Activated CD8-positive, alpha-beta memory T cell treated with anti-CD3 and anti-CD28 coated beads, Interleukin-2, amount 10 ng/mL, durations not matched to agents 7 days and 5 days (primary cell): Measurements from ENCODE around the gene TIMM44. TPM values are rescaled to one million over a fixed set of nuclear protein-coding genes. Genes with fewer than 3 reads are reported as not detected.
"Not testable (repeated sequence)": the region's sequence is repeated elsewhere in the genome, so short reads cannot be mapped to it uniquely, and the experiment has no call there.

Experiments
- ATAC-seq: fragments of 150-1000 bp; cut with Tn5 transposase; one replicate; pipeline ENCODE4 v1.10.0; 2021; ENCODE audit warnings: moderate library complexity
- CTCF ChIA-PET: fragments of 350-600 bp; sonication (Branson Sonifier 250); formaldehyde crosslinking; loops from one replicate; lab custom pipeline; 2021; ENCODE audit warnings: antibody characterized with exemption; lab: Charles Lee
- DNase-seq: peaks from one replicate; pipeline ENCODE4 v3.0.0-alpha.2; 2020
- H3K27ac Mint-ChIP-seq: one replicate; pipeline ENCODE4 v1.8.0; 2021; ENCODE audit warnings: mild to moderate bottlenecking, mixed read lengths
- H3K27me3 Mint-ChIP-seq: one replicate; pipeline ENCODE4 v1.8.0; 2021; ENCODE audit warnings: mixed read lengths
- H3K36me3 Mint-ChIP-seq: one replicate; pipeline ENCODE4 v1.8.0; 2021; ENCODE audit warnings: mild to moderate bottlenecking, mixed read lengths
- H3K4me1 Mint-ChIP-seq: one replicate; pipeline ENCODE4 v1.8.0; 2021; ENCODE audit warnings: mixed read lengths
- H3K4me3 Mint-ChIP-seq: one replicate; pipeline ENCODE4 v1.8.0; 2021; ENCODE audit warnings: mild to moderate bottlenecking, moderate library complexity, mixed read lengths
- H3K9me3 Mint-ChIP-seq: one replicate; pipeline ENCODE4 v1.8.0; 2022; ENCODE audit warnings: low read depth, mixed read lengths
- total RNA-seq, 2 experiments: library from RNA; stranded (reverse); gene quantifications; one replicate each; pipeline ENCODE4 v1.2.3, GENCODE V29; 2021

TIMM44 gene
- total RNA-seq, 2 experiments from 2014 or later: 63.7 to 76.4 TPM

DNA sequence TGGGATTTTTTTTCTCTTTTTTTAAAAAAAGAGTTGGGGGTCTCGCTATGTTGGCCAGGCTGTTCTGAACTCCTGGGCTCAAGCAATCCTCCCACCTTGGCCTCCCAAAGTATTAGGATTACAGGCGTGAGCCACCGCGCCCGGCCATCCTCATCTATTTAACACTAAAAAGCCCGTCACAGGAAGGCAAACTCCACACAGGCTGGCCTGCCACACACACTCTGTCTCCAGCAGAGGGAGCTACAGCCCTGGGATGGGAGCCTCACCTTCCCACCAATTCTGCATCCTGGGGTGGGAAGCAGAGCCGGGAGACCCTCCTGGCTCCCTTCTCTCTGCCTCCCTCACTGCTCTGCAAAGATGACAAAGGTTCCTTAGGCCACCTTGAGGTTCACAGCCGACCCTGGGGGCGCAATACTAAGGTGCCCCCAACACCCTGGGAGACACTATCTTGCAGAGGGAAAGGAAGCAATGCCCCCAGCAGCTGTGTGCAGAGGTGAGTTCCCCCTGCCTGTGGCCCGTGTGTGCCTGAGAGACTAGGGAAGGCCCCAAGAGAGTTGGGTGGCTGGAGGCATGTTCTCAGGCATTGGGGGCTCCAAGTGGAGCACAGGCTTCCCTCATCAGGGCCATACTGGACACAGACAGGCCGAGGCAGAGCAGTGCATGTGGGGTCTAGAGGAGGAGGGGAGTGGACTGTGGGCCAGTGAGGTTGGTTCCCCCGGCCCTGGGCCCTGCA, 27.4 kb upstream of the TIMM44 start:
- CTCF ChIA-PET: interaction anchor here (0.6 to 4.2 kb wide), 9 partner anchors 15 to 281 kb away, joined by 3 to 19 read pairs (median 5); partner anchors contain the start of genes ELAVL1 and TIMM44
- H3K27me3 Mint-ChIP-seq: no peaks in the 10 kb centered on the region
- ATAC-seq (peak; percentile 51), DNase-seq (no peak)
- peaks cover 20% of the 10 kb centered on the region for H3K36me3 Mint-ChIP-seq
- no peaks in the 10 kb centered on the region for H3K9me3 Mint-ChIP-seq
- no peak overlapping the region for H3K27ac Mint-ChIP-seq
- no peak overlapping the region for H3K4me3 Mint-ChIP-seq
- H3K4me1 Mint-ChIP-seq: peaks cover 3% of the 10 kb centered on the region

DNA sequence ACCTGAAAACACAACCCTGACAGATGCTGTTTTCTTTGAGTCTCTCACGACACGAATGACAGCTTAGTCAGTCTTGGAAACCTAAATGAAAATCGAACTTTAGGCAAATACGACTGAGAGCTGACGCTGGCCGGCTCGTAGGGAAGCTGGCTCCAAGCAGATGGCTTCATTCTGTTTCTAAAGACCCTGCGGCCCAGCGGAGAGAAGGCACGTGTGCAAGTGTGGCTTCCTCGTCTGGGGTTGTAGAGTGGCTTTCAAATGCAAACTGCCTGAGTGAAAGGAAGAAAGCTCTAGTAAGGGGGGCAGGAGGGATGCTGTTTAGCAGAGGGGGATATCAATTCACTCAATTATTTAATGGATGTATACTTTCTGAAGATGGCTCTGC, 26.1 kb upstream of the TIMM44 start:
- H3K9me3 Mint-ChIP-seq: no peaks in the 10 kb centered on the region
- DNase-seq: no peak
- CTCF ChIA-PET: interaction anchor here (1.2 to 4.2 kb wide), 4 partner anchors 25 to 42 kb away, joined by 3 to 19 read pairs (median 12); partner anchors contain the start of gene TIMM44
- no peak overlapping the region for H3K4me3 Mint-ChIP-seq
- H3K4me1 Mint-ChIP-seq: peaks cover 3% of the 10 kb centered on the region
- no peak overlapping the region for H3K27ac Mint-ChIP-seq
- H3K27me3 Mint-ChIP-seq: no peaks in the 10 kb centered on the region
- no peak for ATAC-seq
- peaks cover 20% of the 10 kb centered on the region for H3K36me3 Mint-ChIP-seq

DNA sequence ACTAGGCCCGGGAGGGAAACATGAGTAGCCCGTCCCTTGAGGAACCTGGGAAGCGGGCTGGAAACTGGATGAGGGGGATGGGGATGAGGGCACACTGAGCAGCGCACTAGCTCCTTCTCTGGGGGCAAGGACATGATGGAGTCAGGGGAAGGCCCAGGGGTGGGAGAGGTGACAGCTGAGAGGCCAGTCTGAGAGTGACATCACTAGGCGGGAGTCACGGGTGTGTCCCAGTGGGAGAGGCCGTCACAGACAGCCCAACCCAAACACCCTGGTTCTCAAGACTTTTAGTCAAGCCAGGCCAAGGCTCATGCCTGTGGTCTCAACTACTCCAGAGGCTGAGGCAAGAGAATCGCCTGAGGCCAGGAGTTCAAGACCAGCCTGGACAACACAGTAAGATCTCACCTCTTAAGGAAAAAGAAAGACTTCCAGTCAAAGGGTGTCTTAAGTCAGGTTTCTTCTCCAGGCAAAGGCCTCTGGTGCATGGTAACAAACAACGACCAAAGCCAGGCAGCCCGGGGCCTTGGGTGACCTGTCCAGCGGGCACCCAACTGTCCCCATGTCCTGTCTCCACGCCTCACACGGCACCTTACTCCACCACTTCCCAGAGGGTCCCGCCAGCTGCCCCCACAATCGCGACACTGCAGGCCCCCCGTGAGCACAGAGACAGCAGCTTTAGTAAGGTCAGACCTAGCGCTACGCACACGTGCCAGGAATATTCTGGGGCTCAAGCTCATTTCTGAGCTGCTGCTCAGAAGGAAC, 25.5 kb upstream of the TIMM44 start:
- DNase-seq: no peak
- no peaks in the 10 kb centered on the region for H3K9me3 Mint-ChIP-seq
- H3K4me1 Mint-ChIP-seq: peaks cover 3% of the 10 kb centered on the region
- ATAC-seq: no peak
- no peak overlapping the region for H3K27ac Mint-ChIP-seq
- CTCF ChIA-PET: interaction anchor here (1.2 to 2.9 kb wide), 4 partner anchors 24 to 282 kb away, joined by 4 to 19 read pairs (median 6); partner anchors contain the start of gene TIMM44
- H3K27me3 Mint-ChIP-seq: no peaks in the 10 kb centered on the region
- H3K4me3 Mint-ChIP-seq: no peak overlapping the region
- peaks cover 18% of the 10 kb centered on the region for H3K36me3 Mint-ChIP-seq

DNA sequence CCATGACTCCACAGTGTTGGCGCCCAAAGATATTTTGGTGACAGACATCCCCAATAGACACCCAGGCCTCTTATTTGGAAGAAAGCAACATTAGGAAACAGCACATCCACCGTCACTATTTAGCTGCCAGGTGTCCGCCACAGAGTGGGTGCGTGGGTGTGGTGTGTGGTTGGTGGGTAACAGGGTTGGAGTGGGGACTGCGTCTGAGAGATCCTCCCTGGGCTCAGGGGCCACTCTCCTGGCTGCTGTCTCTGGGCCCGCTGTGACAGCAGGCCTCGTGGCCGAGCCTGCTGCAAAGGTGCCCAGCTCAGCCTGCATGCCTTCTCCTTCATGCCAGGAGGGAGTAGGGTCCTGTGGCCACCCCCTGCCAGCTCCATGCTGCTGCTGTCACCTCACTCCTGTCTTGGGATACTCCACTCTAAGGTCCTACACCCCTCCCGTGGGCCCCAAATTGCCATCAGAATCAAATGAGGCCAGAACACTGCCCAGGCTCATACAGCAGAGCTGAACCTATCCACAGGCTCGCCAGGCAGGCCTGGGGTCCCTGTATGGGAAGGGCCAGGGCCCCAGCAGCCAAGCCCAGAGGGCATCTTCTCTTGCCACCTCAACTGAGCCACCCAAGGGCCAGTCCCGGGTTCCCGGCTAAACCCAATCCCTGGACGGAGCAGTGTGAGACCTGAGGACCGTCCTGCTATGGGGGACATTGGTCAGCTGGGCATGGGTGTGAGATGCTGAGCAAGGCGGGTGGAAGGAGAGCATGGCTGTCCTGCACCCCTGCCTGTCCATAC, 24.7 kb upstream of the TIMM44 start:
- H3K4me1 Mint-ChIP-seq: peaks cover 3% of the 10 kb centered on the region
- DNase-seq (no peak), ATAC-seq (no peak)
- no peak overlapping the region for H3K4me3 Mint-ChIP-seq
- H3K27ac Mint-ChIP-seq: no peak overlapping the region
- H3K27me3 Mint-ChIP-seq: no peaks in the 10 kb centered on the region
- H3K9me3 Mint-ChIP-seq: no peaks in the 10 kb centered on the region
- CTCF ChIA-PET: interaction anchor here (1.1 to 2.3 kb wide), 3 partner anchors 24 to 283 kb away, joined by 3 to 8 read pairs (median 4); partner anchors contain the start of gene TIMM44
- peaks cover 13% of the 10 kb centered on the region for H3K36me3 Mint-ChIP-seq

DNA sequence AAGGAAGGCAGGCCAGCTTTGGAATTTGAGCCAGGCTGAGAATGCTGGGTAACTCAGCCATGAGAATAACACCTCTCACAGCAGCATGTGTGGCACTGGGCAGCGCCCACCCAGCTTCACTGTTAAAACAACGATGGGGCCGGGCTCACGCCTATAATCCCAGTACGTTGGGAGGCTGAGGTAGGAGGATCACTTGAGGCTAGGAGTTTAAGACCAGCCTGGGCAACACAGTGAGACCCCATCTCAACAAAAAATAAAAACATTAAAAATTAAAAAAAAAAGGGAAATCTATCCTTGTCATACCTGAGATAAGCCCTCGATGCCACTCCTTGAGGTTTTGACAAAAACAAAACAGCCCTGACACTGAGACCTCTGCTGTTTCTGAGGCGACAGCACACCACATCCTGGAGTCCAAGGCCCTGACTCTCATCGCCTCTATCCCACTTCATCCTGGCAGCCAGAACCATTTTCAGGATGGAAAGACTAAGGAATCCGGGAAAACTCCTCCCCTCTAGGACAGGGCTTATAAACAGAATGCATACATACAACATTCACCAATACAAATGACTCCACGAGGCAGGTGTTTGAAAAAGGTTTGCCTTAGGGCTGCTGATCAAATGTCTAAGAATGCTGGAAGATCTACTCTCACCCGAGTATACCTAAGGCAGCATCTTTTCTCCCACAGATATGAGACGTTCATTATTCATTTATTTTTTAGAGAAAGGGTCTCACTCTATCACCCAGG, 22.6 kb upstream of the TIMM44 start:
- Mint-ChIP-seq H3K27ac (no peak overlapping the region), H3K36me3 (peaks cover 20% of the 10 kb centered on the region)
- CTCF ChIA-PET: interaction anchor here (0.7 to 1.0 kb wide), 2 partner anchors 36 to 270 kb away, joined by 3 to 8 read pairs; no protein-coding TSS in a partner anchor

DNA sequence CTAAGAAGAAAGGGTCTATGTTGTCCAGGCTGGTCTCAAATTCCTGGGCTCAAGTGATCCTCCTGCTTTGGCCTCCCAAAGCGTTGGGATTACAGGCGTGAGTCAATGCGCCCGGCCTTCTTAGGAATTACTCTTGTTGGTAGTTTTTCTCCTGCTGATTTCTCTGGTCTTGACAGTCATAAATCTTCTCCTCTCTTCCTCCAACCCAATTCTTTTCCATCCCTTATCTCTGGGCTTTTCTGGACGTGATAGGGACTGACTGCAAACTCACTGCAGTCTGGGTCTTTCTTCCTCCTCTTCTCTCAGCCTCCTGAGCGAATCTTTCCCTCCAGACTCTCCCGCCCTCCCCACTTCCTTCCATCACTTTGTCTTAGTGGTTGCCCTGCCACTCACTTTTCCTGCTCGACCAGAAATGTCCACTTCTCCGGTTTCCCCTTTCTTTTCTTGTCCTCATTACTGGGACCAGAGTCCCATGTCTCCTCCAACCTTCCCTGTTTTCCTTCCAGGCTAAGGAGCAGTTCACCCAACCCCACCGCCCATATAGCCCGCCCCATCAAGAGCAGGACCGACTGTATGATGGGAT, 21.9 kb upstream of the TIMM44 start:
- peaks cover 20% of the 10 kb centered on the region for H3K36me3 Mint-ChIP-seq
- H3K27me3 Mint-ChIP-seq: no peaks in the 10 kb centered on the region
- no peaks in the 10 kb centered on the region for H3K9me3 Mint-ChIP-seq
- H3K4me3 Mint-ChIP-seq: no peak overlapping the region
- ATAC-seq: no peak
- no peak overlapping the region for H3K27ac Mint-ChIP-seq
- peaks cover 3% of the 10 kb centered on the region for H3K4me1 Mint-ChIP-seq
- no peak for DNase-seq
- CTCF ChIA-PET: interaction anchor here (1.0 kb wide), 1 partner anchor 38 kb away, joined by 3 read pairs; no protein-coding TSS in a partner anchor

More for the DNA sequence above, 22.6 kb upstream of the TIMM44 start:
- ATAC-seq (no peak), DNase-seq (no peak)
- peaks cover 3% of the 10 kb centered on the region for H3K4me1 Mint-ChIP-seq
- H3K4me3 Mint-ChIP-seq: no peak overlapping the region
- no peaks in the 10 kb centered on the region for H3K9me3 Mint-ChIP-seq
- H3K27me3 Mint-ChIP-seq: no peaks in the 10 kb centered on the region

DNA sequence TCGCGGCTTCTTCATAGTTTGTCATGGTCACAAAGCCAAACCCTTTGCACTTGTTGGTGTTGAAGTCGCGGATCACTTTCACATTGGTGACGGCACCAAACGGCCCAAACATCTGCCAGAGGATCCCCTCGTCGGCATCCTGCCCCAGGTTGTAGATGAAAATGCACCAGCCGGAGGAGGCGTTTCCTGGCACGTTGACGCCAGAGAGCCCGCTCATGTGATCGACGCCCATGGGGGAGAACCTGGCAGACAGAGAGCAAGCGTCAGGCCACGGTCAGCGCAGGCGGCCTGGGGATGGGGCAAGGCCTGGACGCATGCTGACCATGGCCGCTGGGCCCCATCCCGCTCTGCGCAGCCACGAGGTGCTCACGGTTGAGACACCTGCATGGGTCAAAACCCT, 20.1 kb upstream of the TIMM44 start:
- DNase-seq (no peak), ATAC-seq (no peak)
- Mint-ChIP-seq H3K27me3 (no peaks in the 10 kb centered on the region), H3K27ac (no peak overlapping the region), H3K4me1 (peaks cover 3% of the 10 kb centered on the region), H3K36me3 (peaks cover 20% of the 10 kb centered on the region), H3K9me3 (no peaks in the 10 kb centered on the region), H3K4me3 (no peak overlapping the region)
- CTCF ChIA-PET: no interaction called here

DNA sequence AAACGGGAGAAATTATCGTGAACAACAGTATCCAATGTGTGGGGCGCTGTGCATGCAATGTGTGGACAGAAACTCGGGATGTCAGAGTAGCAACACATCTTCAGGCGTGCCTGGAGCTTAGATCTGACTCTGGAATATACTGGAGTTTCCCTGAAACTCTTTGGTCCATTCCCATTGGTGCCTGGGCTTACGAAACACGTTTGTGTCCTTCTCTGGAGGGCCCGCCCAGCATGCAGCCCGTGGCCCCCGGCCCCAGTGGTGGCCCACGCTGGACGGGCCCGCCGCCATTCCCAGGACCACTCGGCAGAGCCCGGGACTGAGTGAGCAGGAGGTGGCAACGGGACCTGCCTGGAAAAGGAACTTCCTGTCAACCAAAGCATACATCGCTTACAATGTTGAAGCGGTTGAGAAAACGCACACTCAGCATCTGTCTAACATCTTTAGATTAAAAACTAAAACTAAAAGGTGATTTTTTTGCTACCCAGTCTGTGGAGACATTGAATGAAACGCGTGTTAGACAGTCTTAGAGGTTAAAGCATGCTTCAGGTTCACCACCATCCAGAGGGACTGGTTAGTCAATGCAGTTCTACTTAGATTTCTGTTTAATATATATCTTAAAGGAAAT, 19.3 kb upstream of the TIMM44 start:
- no peak for ATAC-seq
- H3K27ac Mint-ChIP-seq: no peak overlapping the region
- H3K4me1 Mint-ChIP-seq: peaks cover 3% of the 10 kb centered on the region
- no peak overlapping the region for H3K4me3 Mint-ChIP-seq
- CTCF ChIA-PET: no interaction called here
- no peaks in the 10 kb centered on the region for H3K9me3 Mint-ChIP-seq
- no peak for DNase-seq
- H3K36me3 Mint-ChIP-seq: peaks cover 19% of the 10 kb centered on the region
- no peaks in the 10 kb centered on the region for H3K27me3 Mint-ChIP-seq

DNA sequence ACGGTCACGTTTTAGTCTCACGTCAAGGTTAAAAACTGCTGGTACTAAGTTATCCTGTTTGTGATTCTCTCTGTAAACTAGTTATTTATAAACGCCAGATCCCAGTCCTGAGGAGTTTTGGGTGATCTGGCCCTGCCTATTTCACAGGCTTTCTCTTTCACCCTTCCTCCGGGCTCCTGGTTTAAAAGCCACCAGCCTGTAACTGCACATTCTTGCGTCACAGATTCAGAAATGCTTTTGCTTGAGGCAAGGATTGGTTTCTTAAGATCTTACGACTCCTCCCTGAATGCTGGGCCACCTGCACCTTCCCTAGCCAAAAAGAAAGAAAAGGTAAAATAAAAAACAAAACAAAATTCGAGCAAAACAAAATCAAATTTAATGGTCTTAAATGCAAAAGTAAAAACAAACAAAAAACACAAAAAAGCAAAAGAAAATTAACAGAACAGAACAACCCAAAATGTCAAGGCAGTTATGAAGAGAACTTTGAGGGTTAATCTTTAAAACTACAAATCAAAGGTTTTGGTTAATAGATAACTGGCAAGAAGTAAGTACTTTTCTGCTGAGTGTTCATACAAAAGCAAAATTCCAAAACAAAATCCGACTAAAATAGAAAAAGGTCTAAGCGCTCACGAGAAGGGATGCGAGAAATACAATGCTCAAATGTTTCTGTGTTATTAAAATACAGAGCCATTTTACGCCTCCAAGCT, 18.6 kb upstream of the TIMM44 start:
- Mint-ChIP-seq H3K4me3 (no peak overlapping the region), H3K4me1 (peaks cover 3% of the 10 kb centered on the region), H3K27ac (no peak overlapping the region), H3K27me3 (no peaks in the 10 kb centered on the region), H3K36me3 (peaks cover 13% of the 10 kb centered on the region), H3K9me3 (no peaks in the 10 kb centered on the region)
- CTCF ChIA-PET: no interaction called here
- ATAC-seq (no peak), DNase-seq (no peak)

DNA sequence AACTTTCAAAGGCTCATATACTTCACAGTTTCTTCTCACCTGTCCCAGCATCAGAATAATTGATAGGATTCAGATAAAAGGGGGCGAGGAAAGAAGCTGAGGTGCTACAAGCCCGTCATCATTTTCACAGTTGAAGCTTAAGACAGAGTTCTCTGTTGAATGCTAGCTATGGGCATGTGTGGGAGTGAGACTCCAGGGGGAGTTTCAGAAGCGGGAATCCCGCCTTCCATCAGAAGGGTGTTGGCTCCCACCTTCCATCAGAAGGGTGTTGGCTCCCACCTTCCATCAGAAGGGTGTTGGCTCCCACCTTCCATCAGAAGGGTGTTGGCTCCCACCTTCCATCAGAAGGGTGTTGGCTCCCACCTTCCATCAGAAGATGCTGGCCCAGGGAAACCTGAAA, 17.6 kb upstream of the TIMM44 start:
- CTCF ChIA-PET: interaction anchor here (0.9 to 1.1 kb wide), 2 partner anchors 41 to 45 kb away, joined by 3 read pairs; partner anchors contain the start of gene ELAVL1
- H3K9me3 Mint-ChIP-seq, ATAC-seq, H3K4me1 Mint-ChIP-seq, H3K27me3 Mint-ChIP-seq, H3K36me3 Mint-ChIP-seq, DNase-seq, H3K4me3 Mint-ChIP-seq, H3K27ac Mint-ChIP-seq: not testable (repeated sequence)

DNA sequence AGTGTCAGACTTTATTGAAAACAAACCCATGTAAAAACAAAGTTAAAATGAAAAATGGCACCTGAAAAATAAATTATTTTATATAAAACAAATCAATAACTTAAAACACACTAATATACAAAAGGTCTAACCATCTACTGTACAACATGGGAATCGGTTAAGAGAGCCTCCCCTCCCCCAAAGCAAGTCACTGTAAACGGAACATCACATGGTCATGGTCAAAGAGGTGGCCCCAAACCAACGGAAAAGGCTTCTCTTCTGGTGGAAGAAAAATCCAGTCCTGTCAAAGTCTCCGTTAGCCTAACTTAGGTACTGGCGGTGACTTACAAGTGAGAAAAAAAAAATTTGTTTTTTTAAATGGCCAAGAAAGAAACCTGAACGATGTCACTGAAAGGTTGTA, 15.7 kb upstream of the TIMM44 start:
- H3K4me1 Mint-ChIP-seq: no peaks in the 10 kb centered on the region
- DNase-seq (no peak), ATAC-seq (no peak)
- H3K36me3 Mint-ChIP-seq: peaks cover 9% of the 10 kb centered on the region
- CTCF ChIA-PET: no interaction called here
- H3K4me3 Mint-ChIP-seq: no peak overlapping the region
- H3K27ac Mint-ChIP-seq: no peak overlapping the region
- H3K9me3 Mint-ChIP-seq: no peaks in the 10 kb centered on the region
- H3K27me3 Mint-ChIP-seq: no peaks in the 10 kb centered on the region
